Measurements from ENCODE around the gene GPR35.

DNA sequence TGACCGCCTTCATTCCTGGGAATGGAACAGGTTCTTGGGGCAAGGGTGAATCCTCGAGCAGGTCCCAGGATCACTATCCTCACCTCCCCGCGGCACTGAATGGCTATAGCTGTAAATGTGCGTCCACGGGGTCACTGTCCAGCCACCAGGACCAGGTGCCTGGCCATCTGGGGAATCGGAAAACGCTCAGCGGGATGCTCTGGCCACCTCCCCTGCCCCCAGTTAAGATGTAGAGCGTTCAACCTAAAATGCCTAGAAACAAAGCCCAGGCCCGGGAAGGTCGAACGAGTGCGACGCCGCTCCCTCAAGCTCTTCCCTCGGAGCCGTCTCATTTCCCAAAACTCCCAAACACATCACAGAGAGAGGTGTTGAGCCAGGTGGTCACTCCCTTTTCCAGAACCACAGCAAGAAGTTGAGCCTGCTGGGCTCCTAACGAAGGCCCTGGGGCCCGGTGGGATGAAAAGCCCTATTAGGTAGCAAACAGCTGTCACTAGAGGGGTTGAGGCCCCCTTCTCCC is 39.5 kb upstream of the GPR35 start:
- TF ChIP-seq, protein P1, sequence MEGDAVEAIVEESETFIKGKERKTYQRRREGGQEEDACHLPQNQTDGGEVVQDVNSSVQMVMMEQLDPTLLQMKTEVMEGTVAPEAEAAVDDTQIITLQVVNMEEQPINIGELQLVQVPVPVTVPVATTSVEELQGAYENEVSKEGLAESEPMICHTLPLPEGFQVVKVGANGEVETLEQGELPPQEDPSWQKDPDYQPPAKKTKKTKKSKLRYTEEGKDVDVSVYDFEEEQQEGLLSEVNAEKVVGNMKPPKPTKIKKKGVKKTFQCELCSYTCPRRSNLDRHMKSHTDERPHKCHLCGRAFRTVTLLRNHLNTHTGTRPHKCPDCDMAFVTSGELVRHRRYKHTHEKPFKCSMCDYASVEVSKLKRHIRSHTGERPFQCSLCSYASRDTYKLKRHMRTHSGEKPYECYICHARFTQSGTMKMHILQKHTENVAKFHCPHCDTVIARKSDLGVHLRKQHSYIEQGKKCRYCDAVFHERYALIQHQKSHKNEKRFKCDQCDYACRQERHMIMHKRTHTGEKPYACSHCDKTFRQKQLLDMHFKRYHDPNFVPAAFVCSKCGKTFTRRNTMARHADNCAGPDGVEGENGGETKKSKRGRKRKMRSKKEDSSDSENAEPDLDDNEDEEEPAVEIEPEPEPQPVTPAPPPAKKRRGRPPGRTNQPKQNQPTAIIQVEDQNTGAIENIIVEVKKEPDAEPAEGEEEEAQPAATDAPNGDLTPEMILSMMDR (CRISPR knock-in tag; IDR thresholded peaks at IDR 0.05) = no peak
- TF ChIP-seq NFE2L2 (IDR thresholded peaks at IDR 0.05; ENCODE audit: low read length) (no peak), MIXL1 (CRISPR knock-in tag; IDR thresholded peaks at IDR 0.05) (no peak), ERF (CRISPR knock-in tag; IDR thresholded peaks at IDR 0.05) (no peak), DR1 (CRISPR knock-in tag; IDR thresholded peaks at IDR 0.05) (no peak), MEIS2 (CRISPR knock-in tag; IDR thresholded peaks at IDR 0.05) (no peak), PCBP1 (IDR thresholded peaks at IDR 0.05; ENCODE audit: borderline replicate concordance, low read depth, low read length) (no peak), ZSCAN30 (CRISPR knock-in tag; IDR thresholded peaks at IDR 0.05) (no peak), CREB1 (IDR thresholded peaks at IDR 0.05) (no peak), CREB1 (CRISPR knock-in tag; IDR thresholded peaks at IDR 0.05) (no peak)
- TF ChIP-seq, protein P2, sequence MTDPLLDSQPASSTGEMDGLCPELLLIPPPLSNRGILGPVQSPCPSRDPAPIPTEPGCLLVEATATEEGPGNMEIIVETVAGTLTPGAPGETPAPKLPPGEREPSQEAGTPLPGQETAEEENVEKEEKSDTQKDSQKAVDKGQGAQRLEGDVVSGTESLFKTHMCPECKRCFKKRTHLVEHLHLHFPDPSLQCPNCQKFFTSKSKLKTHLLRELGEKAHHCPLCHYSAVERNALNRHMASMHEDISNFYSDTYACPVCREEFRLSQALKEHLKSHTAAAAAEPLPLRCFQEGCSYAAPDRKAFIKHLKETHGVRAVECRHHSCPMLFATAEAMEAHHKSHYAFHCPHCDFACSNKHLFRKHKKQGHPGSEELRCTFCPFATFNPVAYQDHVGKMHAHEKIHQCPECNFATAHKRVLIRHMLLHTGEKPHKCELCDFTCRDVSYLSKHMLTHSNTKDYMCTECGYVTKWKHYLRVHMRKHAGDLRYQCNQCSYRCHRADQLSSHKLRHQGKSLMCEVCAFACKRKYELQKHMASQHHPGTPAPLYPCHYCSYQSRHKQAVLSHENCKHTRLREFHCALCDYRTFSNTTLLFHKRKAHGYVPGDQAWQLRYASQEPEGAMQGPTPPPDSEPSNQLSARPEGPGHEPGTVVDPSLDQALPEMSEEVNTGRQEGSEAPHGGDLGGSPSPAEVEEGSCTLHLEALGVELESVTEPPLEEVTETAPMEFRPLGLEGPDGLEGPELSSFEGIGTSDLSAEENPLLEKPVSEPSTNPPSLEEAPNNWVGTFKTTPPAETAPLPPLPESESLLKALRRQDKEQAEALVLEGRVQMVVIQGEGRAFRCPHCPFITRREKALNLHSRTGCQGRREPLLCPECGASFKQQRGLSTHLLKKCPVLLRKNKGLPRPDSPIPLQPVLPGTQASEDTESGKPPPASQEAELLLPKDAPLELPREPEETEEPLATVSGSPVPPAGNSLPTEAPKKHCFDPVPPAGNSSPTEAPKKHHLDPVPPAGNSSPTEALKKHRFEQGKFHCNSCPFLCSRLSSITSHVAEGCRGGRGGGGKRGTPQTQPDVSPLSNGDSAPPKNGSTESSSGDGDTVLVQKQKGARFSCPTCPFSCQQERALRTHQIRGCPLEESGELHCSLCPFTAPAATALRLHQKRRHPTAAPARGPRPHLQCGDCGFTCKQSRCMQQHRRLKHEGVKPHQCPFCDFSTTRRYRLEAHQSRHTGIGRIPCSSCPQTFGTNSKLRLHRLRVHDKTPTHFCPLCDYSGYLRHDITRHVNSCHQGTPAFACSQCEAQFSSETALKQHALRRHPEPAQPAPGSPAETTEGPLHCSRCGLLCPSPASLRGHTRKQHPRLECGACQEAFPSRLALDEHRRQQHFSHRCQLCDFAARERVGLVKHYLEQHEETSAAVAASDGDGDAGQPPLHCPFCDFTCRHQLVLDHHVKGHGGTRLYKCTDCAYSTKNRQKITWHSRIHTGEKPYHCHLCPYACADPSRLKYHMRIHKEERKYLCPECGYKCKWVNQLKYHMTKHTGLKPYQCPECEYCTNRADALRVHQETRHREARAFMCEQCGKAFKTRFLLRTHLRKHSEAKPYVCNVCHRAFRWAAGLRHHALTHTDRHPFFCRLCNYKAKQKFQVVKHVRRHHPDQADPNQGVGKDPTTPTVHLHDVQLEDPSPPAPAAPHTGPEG (CRISPR knock-in tag; IDR thresholded peaks at IDR 0.05) = no peak
- TF ChIP-seq, protein P3, sequence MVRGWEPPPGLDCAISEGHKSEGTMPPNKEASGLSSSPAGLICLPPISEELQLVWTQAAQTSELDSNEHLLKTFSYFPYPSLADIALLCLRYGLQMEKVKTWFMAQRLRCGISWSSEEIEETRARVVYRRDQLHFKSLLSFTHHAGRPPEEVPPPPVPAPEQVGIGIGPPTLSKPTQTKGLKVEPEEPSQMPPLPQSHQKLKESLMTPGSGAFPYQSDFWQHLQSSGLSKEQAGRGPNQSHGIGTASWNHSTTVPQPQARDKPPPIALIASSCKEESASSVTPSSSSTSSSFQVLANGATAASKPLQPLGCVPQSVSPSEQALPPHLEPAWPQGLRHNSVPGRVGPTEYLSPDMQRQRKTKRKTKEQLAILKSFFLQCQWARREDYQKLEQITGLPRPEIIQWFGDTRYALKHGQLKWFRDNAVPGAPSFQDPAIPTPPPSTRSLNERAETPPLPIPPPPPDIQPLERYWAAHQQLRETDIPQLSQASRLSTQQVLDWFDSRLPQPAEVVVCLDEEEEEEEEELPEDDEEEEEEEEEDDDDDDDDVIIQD (CRISPR knock-in tag; IDR thresholded peaks at IDR 0.05; ENCODE audit: low read depth) = no peak
- TF ChIP-seq, protein P4, sequence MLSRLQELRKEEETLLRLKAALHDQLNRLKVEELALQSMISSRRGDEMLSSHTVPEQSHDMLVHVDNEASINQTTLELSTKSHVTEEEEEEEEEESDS (CRISPR knock-in tag; IDR thresholded peaks at IDR 0.05; ENCODE audit: borderline replicate concordance) = no peak
- TF ChIP-seq, protein P5, sequence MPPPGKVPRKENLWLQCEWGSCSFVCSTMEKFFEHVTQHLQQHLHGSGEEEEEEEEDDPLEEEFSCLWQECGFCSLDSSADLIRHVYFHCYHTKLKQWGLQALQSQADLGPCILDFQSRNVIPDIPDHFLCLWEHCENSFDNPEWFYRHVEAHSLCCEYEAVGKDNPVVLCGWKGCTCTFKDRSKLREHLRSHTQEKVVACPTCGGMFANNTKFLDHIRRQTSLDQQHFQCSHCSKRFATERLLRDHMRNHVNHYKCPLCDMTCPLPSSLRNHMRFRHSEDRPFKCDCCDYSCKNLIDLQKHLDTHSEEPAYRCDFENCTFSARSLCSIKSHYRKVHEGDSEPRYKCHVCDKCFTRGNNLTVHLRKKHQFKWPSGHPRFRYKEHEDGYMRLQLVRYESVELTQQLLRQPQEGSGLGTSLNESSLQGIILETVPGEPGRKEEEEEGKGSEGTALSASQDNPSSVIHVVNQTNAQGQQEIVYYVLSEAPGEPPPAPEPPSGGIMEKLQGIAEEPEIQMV (CRISPR knock-in tag; IDR thresholded peaks at IDR 0.05; ENCODE audit: low read depth) = no peak
